Cardiac muscle cell (in vitro differentiated cells and primary cell): ENCODE measurements around the gene CEMIP. TPM values are rescaled to one million over a fixed set of nuclear protein-coding genes. Genes with fewer than 3 reads are reported as not detected.

Experiments used
- DNase-seq, 2 donors: peaks; one replicate each; pipeline versions ENCODE4 v3.0.0 to v3.0.0-alpha.2; 2010 to 2017; ENCODE audit warnings: low read depth in 1 of 2, low spot score in 1 of 2
- H3K27ac ChIP-seq: fragments of 200-600 bp; sonication (generic); 2 replicates; pipeline ENCODE4 v1.5.1; 2016
- H3K27me3 ChIP-seq: fragments of 200-600 bp; sonication (generic); 2 replicates; pipeline ENCODE4 v1.6.0; 2016; ENCODE audit warnings: control low read depth
- H3K36me3 ChIP-seq: fragments of 200-600 bp; sonication (generic); 2 replicates; pipeline ENCODE4 v1.5.1; 2016; ENCODE audit warnings: control low read depth
- H3K4me1 ChIP-seq: fragments of 200-600 bp; sonication (generic); 2 replicates; pipeline ENCODE4 v1.8.1; 2017; ENCODE audit warnings: low read depth, mild to moderate bottlenecking, mixed run types
- H3K4me3 ChIP-seq: fragments of 200-600 bp; sonication (generic); 2 replicates; pipeline ENCODE4 v1.5.1; 2016; ENCODE audit warnings: mild to moderate bottlenecking
- H3K9me3 ChIP-seq: fragments of 200-600 bp; sonication (generic); 2 replicates; pipeline ENCODE4 v1.5.1; 2017; ENCODE audit warnings: low read depth, mild to moderate bottlenecking, control low read depth
- CTCF ChIP-seq: IDR thresholded peaks from 2 replicates; pipeline ENCODE4 v1.5.1; 2012; ENCODE audit warnings: low read depth, mild to moderate bottlenecking, low read length
- polyA plus RNA-seq: library from polyadenylated mRNA; unstranded; fragments of >200 nt; fragmentation: Nextera tagmentation; extraction: Ambion mirVana; gene quantifications from 2 replicates; pipeline ENCODE4 v1.2.1, GENCODE V29; 2016
- total RNA-seq: library from RNA; depleted of rRNA; stranded (reverse); fragments of >200 nt; gene quantifications from 2 replicates; pipeline ENCODE4 v1.2.3, GENCODE V29; 2016

CEMIP gene
- total and polyA plus RNA-seq, 2 experiments from 2014 or later: 0.12 to 1.9 TPM

DNA sequence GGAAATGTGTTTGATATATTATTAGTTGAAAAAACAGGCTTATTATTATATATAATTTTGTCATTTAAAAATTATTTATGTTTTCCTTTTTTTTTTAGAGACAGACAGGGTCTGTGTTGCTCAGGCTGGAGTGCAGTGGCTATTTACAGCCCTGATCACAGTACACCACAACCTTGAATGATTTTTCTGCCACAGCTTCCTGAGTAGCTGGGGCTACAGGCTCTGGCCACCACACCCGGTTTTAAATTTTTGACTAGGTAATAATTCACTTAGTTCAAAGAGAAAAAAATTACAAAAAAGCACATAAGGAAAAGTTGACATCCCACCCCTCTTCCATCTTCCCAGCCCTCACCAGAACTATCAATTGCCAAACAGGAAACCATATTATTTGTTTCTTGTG lies 4.7 kb upstream of the CEMIP start:
- H3K36me3 ChIP-seq: no peaks in the 10 kb centered on the region
- no peak overlapping the region for H3K27ac ChIP-seq
- H3K9me3 ChIP-seq: no peaks in the 10 kb centered on the region
- H3K27me3 ChIP-seq: peaks cover 31% of the 10 kb centered on the region
- H3K4me3 ChIP-seq: no peak overlapping the region
- no peak for TF ChIP-seq CTCF
- no peak for DNase-seq
- no peaks in the 10 kb centered on the region for H3K4me1 ChIP-seq

DNA sequence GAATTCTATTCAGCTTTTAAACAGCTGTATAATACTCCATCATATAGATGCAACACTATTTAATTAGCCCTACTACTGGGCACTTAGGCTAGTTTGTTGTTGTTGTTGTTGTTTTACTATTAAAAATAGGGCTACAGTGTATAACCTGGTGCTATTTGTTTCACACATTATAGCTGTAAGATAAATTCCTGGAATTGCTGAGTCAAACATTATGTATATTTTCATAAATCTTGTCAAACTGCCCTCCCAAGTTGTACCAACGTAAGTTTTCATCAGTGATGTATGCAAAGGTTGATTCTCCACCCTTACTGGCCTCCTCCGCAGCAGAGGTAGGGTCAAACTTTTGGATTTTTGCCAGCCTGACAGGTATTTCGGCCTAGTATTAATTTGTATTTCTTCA lies 3.8 kb upstream of the CEMIP start:
- peaks cover 39% of the 10 kb centered on the region for H3K27me3 ChIP-seq
- no peak overlapping the region for H3K27ac ChIP-seq
- no peak for TF ChIP-seq CTCF
- no peak overlapping the region for H3K4me3 ChIP-seq
- no peaks in the 10 kb centered on the region for H3K9me3 ChIP-seq
- peaks cover 3% of the 10 kb centered on the region for H3K4me1 ChIP-seq
- no peaks in the 10 kb centered on the region for H3K36me3 ChIP-seq
- DNase-seq: no peak

DNA sequence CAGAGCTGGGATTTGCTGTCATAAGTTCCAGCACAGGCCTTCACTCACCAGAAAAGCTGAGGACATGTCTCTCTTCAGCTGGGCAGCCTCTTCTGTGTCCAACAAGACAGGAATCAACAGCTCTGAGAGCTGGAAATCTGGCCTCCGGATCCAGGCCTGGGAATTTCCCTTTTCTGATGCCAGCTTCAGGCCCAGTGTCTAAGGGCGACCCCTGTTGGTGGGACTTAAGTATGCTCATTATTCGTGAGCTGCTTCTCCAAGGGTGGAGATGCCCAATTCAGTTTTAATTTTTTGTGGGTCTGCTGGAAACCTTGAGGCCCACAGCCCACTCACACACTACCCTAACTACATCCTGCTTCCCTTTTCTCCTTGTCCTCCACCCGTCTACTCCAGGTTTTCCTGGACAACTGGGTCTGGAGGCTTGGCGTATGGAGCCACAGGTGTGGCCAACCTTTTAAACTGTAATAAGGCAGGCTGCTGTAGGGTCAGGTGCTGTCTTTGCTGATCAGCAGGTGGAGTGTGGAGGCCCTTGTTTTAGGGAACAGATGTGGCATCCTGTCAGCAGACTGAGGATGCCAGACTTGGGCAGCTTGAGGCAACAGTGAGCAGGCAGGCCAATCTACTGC lies 2.6 kb upstream of the CEMIP start:
- Histone ChIP-seq H3K36me3 (no peaks in the 10 kb centered on the region), H3K4me3 (no peak overlapping the region), H3K27me3 (peaks cover 50% of the 10 kb centered on the region), H3K4me1 (peaks cover 5% of the 10 kb centered on the region), H3K27ac (no peak overlapping the region), H3K9me3 (no peaks in the 10 kb centered on the region)
- TF ChIP-seq CTCF: peak; percentile 72
- DNase-seq: peak; percentile 86 to 87

GRCh38 chr15:80777137-80777536 lies 2.0 kb upstream of the CEMIP start:
- no peak for TF ChIP-seq CTCF
- no peaks in the 10 kb centered on the region for H3K9me3 ChIP-seq
- no peak overlapping the region for H3K4me3 ChIP-seq
- peaks cover 55% of the 10 kb centered on the region for H3K27me3 ChIP-seq
- peaks cover 5% of the 10 kb centered on the region for H3K4me1 ChIP-seq
- no peaks in the 10 kb centered on the region for H3K36me3 ChIP-seq
- no peak overlapping the region for H3K27ac ChIP-seq
- peak in 1 of 2 donors; percentile 95 for DNase-seq

GRCh38 chr15:80777826-80778620 lies 1.1 kb upstream of the CEMIP start:
- TF ChIP-seq CTCF: no peak
- Histone ChIP-seq H3K9me3 (no peaks in the 10 kb centered on the region), H3K4me3 (no peak overlapping the region), H3K27me3 (peaks cover 55% of the 10 kb centered on the region), H3K4me1 (peaks cover 5% of the 10 kb centered on the region), H3K36me3 (no peaks in the 10 kb centered on the region), H3K27ac (no peak overlapping the region)
- DNase-seq: no peak
